ENCODE results near the gene FERD3L. TPM values are rescaled to one million over a fixed set of nuclear protein-coding genes. Genes with fewer than 3 reads are reported as not detected.

The FERD3L gene
- total RNA-seq, 2 experiments from 2014 or later = not detected

DNA sequence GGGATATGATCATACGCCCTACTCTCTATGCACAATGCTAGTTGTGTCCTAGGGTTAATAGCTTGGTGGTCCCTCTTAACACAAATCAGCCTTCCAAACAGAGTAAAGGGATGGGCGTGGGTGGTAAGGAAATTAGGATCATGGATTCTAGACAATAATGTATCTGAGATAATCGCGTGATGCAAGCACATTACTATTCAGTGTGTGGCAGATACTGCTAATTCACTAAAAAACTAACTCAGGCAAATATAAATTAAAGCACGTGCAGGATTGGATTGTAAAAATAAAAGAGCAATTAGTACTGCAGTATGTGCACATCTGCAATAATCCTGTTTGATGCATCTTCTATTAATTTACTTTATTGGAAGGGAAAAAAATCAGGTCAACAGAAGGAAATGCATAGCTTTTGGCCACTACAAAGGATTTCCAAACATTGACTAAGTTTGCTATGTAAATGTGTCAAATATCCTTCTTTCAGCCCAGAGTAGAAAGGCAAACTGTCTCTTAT, 49.8 kb downstream of the FERD3L start:
- H4K20me1 ChIP-seq (ENCODE audit: insufficient read depth, low read length) = no peaks in the 10 kb centered on the region
- no peaks in the 10 kb centered on the region for H3K36me3 ChIP-seq (ENCODE audit: insufficient read depth, low read length)
- CTCF ChIA-PET (ENCODE audit: unreplicated experiment) = no interaction called here
- H3K4me3 ChIP-seq (ENCODE audit: low read depth, low read length, poor library complexity, severe bottlenecking) = no peak overlapping the region
- H3K9me2 ChIP-seq (ENCODE audit: insufficient read depth, low read length) = no peaks in the 10 kb centered on the region
- H3K9me3 ChIP-seq (ENCODE audit: low read length) = no peaks in the 10 kb centered on the region
- H3K4me1 ChIP-seq (ENCODE audit: insufficient read depth, low read length, poor library complexity, severe bottlenecking) = no peaks in the 10 kb centered on the region
- POLR2A ChIA-PET = no interaction called here
- DNase-seq (ENCODE audit: low spot score) = no peak
- no peak overlapping the region for H2AFZ ChIP-seq (ENCODE audit: low read length)
- H3K27ac ChIP-seq (ENCODE audit: low read depth, low read length, poor library complexity, severe bottlenecking) = no peak overlapping the region
- TF ChIP-seq EZH2phosphoT487 (IDR thresholded peaks at IDR 0.05; ENCODE audit: borderline replicate concordance, low read depth, low read length) = no peak
- TF ChIP-seq, protein P1, sequence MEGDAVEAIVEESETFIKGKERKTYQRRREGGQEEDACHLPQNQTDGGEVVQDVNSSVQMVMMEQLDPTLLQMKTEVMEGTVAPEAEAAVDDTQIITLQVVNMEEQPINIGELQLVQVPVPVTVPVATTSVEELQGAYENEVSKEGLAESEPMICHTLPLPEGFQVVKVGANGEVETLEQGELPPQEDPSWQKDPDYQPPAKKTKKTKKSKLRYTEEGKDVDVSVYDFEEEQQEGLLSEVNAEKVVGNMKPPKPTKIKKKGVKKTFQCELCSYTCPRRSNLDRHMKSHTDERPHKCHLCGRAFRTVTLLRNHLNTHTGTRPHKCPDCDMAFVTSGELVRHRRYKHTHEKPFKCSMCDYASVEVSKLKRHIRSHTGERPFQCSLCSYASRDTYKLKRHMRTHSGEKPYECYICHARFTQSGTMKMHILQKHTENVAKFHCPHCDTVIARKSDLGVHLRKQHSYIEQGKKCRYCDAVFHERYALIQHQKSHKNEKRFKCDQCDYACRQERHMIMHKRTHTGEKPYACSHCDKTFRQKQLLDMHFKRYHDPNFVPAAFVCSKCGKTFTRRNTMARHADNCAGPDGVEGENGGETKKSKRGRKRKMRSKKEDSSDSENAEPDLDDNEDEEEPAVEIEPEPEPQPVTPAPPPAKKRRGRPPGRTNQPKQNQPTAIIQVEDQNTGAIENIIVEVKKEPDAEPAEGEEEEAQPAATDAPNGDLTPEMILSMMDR (conservative IDR thresholded peaks at IDR 0.05; ENCODE audit: low read length) = no peak
- intact Hi-C loops (cut with micrococcal nuclease; ENCODE audit: unreplicated experiment) = no loop called here
- no peaks in the 10 kb centered on the region for H3K79me2 ChIP-seq (ENCODE audit: insufficient read depth, low read depth, low read length)
- no TSS peak for BruUV-seq (replicated peaks)
- H3K4me2 ChIP-seq (ENCODE audit: low read length) = no peak overlapping the region

Other genes with a start within 250 kb of the FERD3L start
- not detected in 2 replicates for gene TWIST1, start 27.8 kb downstream of the FERD3L start, total RNA-seq (2014; rRNA removed; shearing (Covaris generic))
- not detected in 2 replicates for gene TWIST1, start 27.8 kb downstream of the FERD3L start, total RNA-seq (2022)